Measurements from ENCODE around the gene OTC. TPM values are rescaled to one million over a fixed set of nuclear protein-coding genes. Genes with fewer than 3 reads are reported as not detected.
A peak's percentile ranks its signal among the peaks of the same experiment; 100 is the strongest.

Gene OTC
- total RNA-seq, 2 experiments from 2014 or later, result not detected

DNA sequence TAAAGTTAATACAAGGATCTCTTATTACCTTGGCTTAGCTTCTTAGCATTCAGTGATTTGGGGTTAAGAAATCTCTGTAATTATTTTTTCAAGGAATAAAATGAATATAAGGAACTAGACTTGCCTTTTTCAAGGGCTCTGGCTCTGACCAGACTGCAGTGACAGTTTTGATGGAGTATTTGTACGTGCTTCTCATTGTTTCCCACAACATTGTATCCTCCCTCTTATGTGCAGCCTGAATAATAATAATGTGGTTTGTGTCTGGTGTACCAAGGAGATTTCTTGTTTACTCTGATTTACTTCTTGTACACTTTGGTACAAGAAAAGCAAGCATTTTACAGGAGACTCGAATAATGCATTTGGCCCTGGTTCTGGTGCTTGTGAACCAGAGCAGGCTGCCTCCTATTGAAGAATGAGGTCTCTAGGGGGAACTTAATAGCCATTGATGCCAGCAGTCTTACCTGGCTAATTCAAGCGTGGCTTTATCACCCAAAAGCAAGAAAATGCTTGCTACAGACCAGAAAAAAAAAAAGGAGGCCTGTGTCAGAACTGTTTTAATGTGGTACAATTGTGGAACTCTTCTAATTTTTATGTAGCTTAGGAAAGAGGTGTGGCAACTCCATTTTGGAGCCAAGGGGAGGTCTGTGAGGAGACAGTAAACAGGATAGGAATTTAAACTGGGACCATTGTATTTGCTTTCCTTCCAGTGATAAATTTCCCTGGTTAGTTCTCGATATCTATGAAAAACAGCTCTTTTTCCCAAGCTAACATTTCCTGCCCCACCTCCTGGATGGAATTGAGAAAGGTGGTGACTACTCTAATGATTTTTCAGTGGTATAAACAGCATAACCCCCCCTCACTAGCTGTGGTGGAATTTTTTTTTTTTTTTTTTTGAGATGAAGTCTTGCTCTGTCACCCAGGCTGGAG is 5.6 kb downstream of the OTC start:
- Histone ChIP-seq H3K79me2 (ENCODE audit: insufficient read depth, low read depth, low read length) (no peaks in the 10 kb centered on the region), H4K20me1 (ENCODE audit: insufficient read depth, low read length) (no peaks in the 10 kb centered on the region), H2AFZ (ENCODE audit: low read length) (no peak overlapping the region), H3K4me3 (ENCODE audit: low read depth, low read length, poor library complexity, severe bottlenecking) (no peak overlapping the region), H3K36me3 (ENCODE audit: insufficient read depth, low read length) (no peaks in the 10 kb centered on the region), H3K9me3 (ENCODE audit: low read length) (no peaks in the 10 kb centered on the region), H3K4me1 (ENCODE audit: insufficient read depth, low read length, poor library complexity, severe bottlenecking) (peaks cover 10% of the 10 kb centered on the region), H3K9me2 (ENCODE audit: insufficient read depth, low read length) (no peaks in the 10 kb centered on the region), H3K27ac (ENCODE audit: low read depth, low read length, poor library complexity, severe bottlenecking) (no peak overlapping the region), H3K4me2 (ENCODE audit: low read length) (no peak overlapping the region)
- DNase-seq (ENCODE audit: low spot score), result no peak
- TF ChIP-seq EZH2phosphoT487 (IDR thresholded peaks at IDR 0.05; ENCODE audit: borderline replicate concordance, low read depth, low read length), result no peak
- TF ChIP-seq, protein P1, sequence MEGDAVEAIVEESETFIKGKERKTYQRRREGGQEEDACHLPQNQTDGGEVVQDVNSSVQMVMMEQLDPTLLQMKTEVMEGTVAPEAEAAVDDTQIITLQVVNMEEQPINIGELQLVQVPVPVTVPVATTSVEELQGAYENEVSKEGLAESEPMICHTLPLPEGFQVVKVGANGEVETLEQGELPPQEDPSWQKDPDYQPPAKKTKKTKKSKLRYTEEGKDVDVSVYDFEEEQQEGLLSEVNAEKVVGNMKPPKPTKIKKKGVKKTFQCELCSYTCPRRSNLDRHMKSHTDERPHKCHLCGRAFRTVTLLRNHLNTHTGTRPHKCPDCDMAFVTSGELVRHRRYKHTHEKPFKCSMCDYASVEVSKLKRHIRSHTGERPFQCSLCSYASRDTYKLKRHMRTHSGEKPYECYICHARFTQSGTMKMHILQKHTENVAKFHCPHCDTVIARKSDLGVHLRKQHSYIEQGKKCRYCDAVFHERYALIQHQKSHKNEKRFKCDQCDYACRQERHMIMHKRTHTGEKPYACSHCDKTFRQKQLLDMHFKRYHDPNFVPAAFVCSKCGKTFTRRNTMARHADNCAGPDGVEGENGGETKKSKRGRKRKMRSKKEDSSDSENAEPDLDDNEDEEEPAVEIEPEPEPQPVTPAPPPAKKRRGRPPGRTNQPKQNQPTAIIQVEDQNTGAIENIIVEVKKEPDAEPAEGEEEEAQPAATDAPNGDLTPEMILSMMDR (conservative IDR thresholded peaks at IDR 0.05; ENCODE audit: low read length), result no peak
- ChIA-PET POLR2A (interaction anchor here (0.5 to 0.6 kb wide), 3 partner anchors 18 to 193 kb away, joined by 3 read pairs; no protein-coding TSS in a partner anchor), CTCF (ENCODE audit: unreplicated experiment) (no interaction called here)
- BruUV-seq (replicated peaks), result no TSS peak
- intact Hi-C loops (cut with micrococcal nuclease; ENCODE audit: unreplicated experiment), result no loop called here

DNA sequence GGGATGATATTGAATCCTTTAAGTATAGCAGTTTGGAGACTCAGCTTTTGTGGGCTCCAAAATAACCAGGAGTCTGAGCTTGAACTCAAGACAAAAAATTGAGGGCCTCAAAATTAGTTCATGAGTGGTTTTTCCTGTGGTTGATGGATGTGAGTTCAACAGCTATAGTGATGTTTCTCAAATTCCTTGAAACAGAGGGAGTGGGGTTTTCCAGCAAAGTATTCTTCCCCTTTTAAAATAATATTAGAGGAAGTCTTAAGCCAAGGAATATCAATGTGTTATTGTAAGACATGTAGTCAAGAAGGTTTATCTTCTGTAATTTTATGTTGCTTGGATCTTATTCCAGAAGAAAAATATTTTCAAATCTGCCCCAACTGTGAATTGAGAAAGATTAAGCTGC is 10.6 kb downstream of the OTC start:
- Histone ChIP-seq H3K27ac (ENCODE audit: low read depth, low read length, poor library complexity, severe bottlenecking) (no peak overlapping the region), H2AFZ (ENCODE audit: low read length) (no peak overlapping the region), H4K20me1 (ENCODE audit: insufficient read depth, low read length) (no peaks in the 10 kb centered on the region), H3K9me3 (ENCODE audit: low read length) (no peaks in the 10 kb centered on the region), H3K4me1 (ENCODE audit: insufficient read depth, low read length, poor library complexity, severe bottlenecking) (peaks cover 18% of the 10 kb centered on the region), H3K4me2 (ENCODE audit: low read length) (no peak overlapping the region), H3K36me3 (ENCODE audit: insufficient read depth, low read length) (no peaks in the 10 kb centered on the region), H3K9me2 (ENCODE audit: insufficient read depth, low read length) (no peaks in the 10 kb centered on the region), H3K79me2 (ENCODE audit: insufficient read depth, low read depth, low read length) (no peaks in the 10 kb centered on the region), H3K4me3 (ENCODE audit: low read depth, low read length, poor library complexity, severe bottlenecking) (no peak overlapping the region)
- ChIA-PET CTCF (ENCODE audit: unreplicated experiment) (no interaction called here), POLR2A (interaction anchor here (0.6 to 1.1 kb wide), 3 partner anchors 11 to 21 kb away, joined by 3 to 7 read pairs (median 3); partner anchors contain the start of gene OTC)
- BruUV-seq (replicated peaks), result no TSS peak
- intact Hi-C loops (cut with micrococcal nuclease; ENCODE audit: unreplicated experiment), result loop anchor here (10.0 kb wide), 1 partner anchor 58 kb away; no protein-coding TSS in a partner anchor
- DNase-seq (ENCODE audit: low spot score), result no peak
- TF ChIP-seq EZH2phosphoT487 (IDR thresholded peaks at IDR 0.05; ENCODE audit: borderline replicate concordance, low read depth, low read length), result no peak
- TF ChIP-seq, protein P1 (conservative IDR thresholded peaks at IDR 0.05; ENCODE audit: low read length), result no peak

DNA sequence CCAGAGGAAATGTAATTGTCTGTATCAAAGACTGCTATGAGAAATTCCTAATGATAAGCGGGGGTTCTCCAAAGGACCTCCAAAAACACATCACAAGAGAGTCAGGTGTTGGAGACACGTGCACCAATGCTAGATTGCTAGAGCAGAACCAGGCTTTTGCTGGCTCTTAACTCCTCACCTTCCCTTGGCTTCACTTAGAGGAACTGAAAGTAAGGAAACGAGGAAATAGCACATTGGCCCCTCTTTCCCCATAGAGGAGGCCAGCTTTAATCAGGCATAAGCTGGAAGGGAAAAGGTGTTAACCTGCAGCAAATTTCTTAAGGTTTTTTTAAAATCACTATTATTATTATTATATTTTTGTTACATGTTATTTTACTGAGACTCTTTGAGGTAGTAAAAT is 13.6 kb downstream of the OTC start:
- no peak overlapping the region for H2AFZ ChIP-seq (ENCODE audit: low read length)
- no peak for TF ChIP-seq EZH2phosphoT487 (IDR thresholded peaks at IDR 0.05; ENCODE audit: borderline replicate concordance, low read depth, low read length)
- TF ChIP-seq, protein P1 (conservative IDR thresholded peaks at IDR 0.05; ENCODE audit: low read length), result no peak
- POLR2A ChIA-PET, result interaction anchor here (0.9 kb wide), 1 partner anchor 171 kb away, joined by 4 read pairs; no protein-coding TSS in a partner anchor
- no peaks in the 10 kb centered on the region for H3K79me2 ChIP-seq (ENCODE audit: insufficient read depth, low read depth, low read length)
- CTCF ChIA-PET (ENCODE audit: unreplicated experiment), result no interaction called here
- peaks cover 18% of the 10 kb centered on the region for H3K4me1 ChIP-seq (ENCODE audit: insufficient read depth, low read length, poor library complexity, severe bottlenecking)
- DNase-seq (ENCODE audit: low spot score), result peak; percentile 31
- no peak overlapping the region for H3K27ac ChIP-seq (ENCODE audit: low read depth, low read length, poor library complexity, severe bottlenecking)
- peak overlapping the region; percentile 16; the same call in 1 of the 2 replicates for H3K4me2 ChIP-seq (ENCODE audit: low read length)
- no peaks in the 10 kb centered on the region for H4K20me1 ChIP-seq (ENCODE audit: insufficient read depth, low read length)
- H3K9me3 ChIP-seq (ENCODE audit: low read length), result no peaks in the 10 kb centered on the region
- intact Hi-C loops (cut with micrococcal nuclease; ENCODE audit: unreplicated experiment), result loop anchor here (10.0 kb wide), 1 partner anchor 61 kb away; no protein-coding TSS in a partner anchor
- H3K36me3 ChIP-seq (ENCODE audit: insufficient read depth, low read length), result no peaks in the 10 kb centered on the region
- H3K4me3 ChIP-seq (ENCODE audit: low read depth, low read length, poor library complexity, severe bottlenecking), result no peak overlapping the region
- no TSS peak for BruUV-seq (replicated peaks)
- H3K9me2 ChIP-seq (ENCODE audit: insufficient read depth, low read length), result no peaks in the 10 kb centered on the region

All from OCI-LY7 (cell line).